SK-N-SH treated with all-trans-retinoic acid at 6 μM for 48 hours (cell line): ENCODE measurements around the gene VPS54.

Experiments
- CREB5 ChIP-seq: fragments of 250-450 bp; sonication (Bioruptor Pico); IDR thresholded peaks from 2 replicates; pipeline ENCODE4 v1.5.1; 2020; ENCODE audit warnings: low read depth, mild to moderate bottlenecking, moderate library complexity
- CSDC2 ChIP-seq: fragments of 250-450 bp; sonication (Bioruptor Pico); IDR thresholded peaks from 2 replicates; pipeline ENCODE4 v1.5.0; 2020; ENCODE audit warnings: mild to moderate bottlenecking, moderate library complexity
- ESRRG ChIP-seq: fragments of 250-450 bp; sonication (Bioruptor Pico); IDR thresholded peaks from 2 replicates; pipeline ENCODE4 v1.6.1; 2021; ENCODE audit warnings: mild to moderate bottlenecking
- GLIS3 ChIP-seq: fragments of 250-450 bp; sonication (Bioruptor Pico); IDR thresholded peaks from 2 replicates; pipeline ENCODE4 v1.5.0; 2020; ENCODE audit warnings: mild to moderate bottlenecking, moderate library complexity
- PATZ1 ChIP-seq: fragments of 250-450 bp; sonication (Bioruptor Pico); IDR thresholded peaks from 2 replicates; pipeline ENCODE4 v1.8.0; 2020; ENCODE audit warnings: mild to moderate bottlenecking, moderate library complexity, borderline replicate concordance
- POU6F1 ChIP-seq: fragments of 250-450 bp; sonication (Bioruptor Pico); IDR thresholded peaks from 2 replicates; pipeline ENCODE4 v1.8.0; 2021; ENCODE audit warnings: low read depth, mild to moderate bottlenecking, moderate library complexity, borderline replicate concordance
- PPARA ChIP-seq: fragments of 250-450 bp; sonication (Bioruptor Pico); IDR thresholded peaks from 2 replicates; pipeline ENCODE4 v1.5.0; 2020; ENCODE audit warnings: mild to moderate bottlenecking, borderline replicate concordance
- RARB ChIP-seq: fragments of 250-450 bp; sonication (Bioruptor Pico); IDR thresholded peaks from 2 replicates; pipeline ENCODE4 v1.8.0; 2021; ENCODE audit warnings: mild to moderate bottlenecking, moderate library complexity
- SNAI2 ChIP-seq: fragments of 250-450 bp; sonication (Bioruptor Pico); IDR thresholded peaks from 2 replicates; pipeline ENCODE4 v1.5.0; 2020; ENCODE audit warnings: mild to moderate bottlenecking, moderate library complexity
- ZFP30 ChIP-seq: fragments of 450-650 bp; formaldehyde crosslinking; IDR thresholded peaks from 2 replicates; pipeline ENCODE4 v1.5.0; 2022; ENCODE audit warnings: mild to moderate bottlenecking, moderate library complexity
- TF ChIP-seq, protein P1 (sequence below): fragments of 250-450 bp; sonication (Bioruptor Pico); IDR thresholded peaks from 2 replicates; pipeline ENCODE4 v1.5.1; 2021; ENCODE audit warnings: mild to moderate bottlenecking, moderate library complexity

- no peak for TF ChIP-seq ZFP30 (CRISPR knock-in tag)
- TF ChIP-seq CREB5 = no peak
- no peak for TF ChIP-seq ESRRG (CRISPR knock-in tag)
- no peak for TF ChIP-seq PATZ1
- TF ChIP-seq, protein P1, sequence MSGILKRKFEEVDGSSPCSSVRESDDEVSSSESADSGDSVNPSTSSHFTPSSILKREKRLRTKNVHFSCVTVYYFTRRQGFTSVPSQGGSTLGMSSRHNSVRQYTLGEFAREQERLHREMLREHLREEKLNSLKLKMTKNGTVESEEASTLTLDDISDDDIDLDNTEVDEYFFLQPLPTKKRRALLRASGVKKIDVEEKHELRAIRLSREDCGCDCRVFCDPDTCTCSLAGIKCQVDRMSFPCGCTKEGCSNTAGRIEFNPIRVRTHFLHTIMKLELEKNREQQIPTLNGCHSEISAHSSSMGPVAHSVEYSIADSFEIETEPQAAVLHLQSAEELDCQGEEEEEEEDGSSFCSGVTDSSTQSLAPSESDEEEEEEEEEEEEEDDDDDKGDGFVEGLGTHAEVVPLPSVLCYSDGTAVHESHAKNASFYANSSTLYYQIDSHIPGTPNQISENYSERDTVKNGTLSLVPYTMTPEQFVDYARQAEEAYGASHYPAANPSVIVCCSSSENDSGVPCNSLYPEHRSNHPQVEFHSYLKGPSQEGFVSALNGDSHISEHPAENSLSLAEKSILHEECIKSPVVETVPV (CRISPR knock-in tag) = no peak
- TF ChIP-seq PPARA (CRISPR knock-in tag) = no peak
- no peak for TF ChIP-seq POU6F1
- no peak for TF ChIP-seq GLIS3 (CRISPR knock-in tag)
- no peak for TF ChIP-seq SNAI2 (CRISPR knock-in tag)
- TF ChIP-seq RARB (CRISPR knock-in tag) = no peak
- no peak for TF ChIP-seq CSDC2 (CRISPR knock-in tag)
Measured at GRCh38 chr2:64059270-64059669, 40.0 kb upstream of the VPS54 start.
